GM12874 (cell line): ENCODE results near the gene RPS10.

Experiments used
- CTCF ChIP-seq: IDR thresholded peaks from 2 replicates; pipeline ENCODE4 v1.5.1; 2011; ENCODE audit warnings: low read depth, mild to moderate bottlenecking, control low read depth, low read length, moderate library complexity; ENCODE audit not compliant: insufficient read depth

RPS10 gene

GRCh38 chr6:34445313-34445860 lies 19.5 kb upstream of the RPS10 start:
- no peak for TF ChIP-seq CTCF

- TF ChIP-seq CTCF: no peak
These were observed 15.7 kb upstream of the RPS10 start for GRCh38 chr6:34441526-34441925.

GRCh38 chr6:34439442-34439841 lies 13.6 kb upstream of the RPS10 start:
- no peak for TF ChIP-seq CTCF

GRCh38 chr6:34438705-34439104 lies 12.8 kb upstream of the RPS10 start:
- no peak for TF ChIP-seq CTCF

- no peak for TF ChIP-seq CTCF
These were observed 11.7 kb upstream of the RPS10 start for GRCh38 chr6:34437644-34437970.

GRCh38 chr6:34436803-34437643 lies 11.2 kb upstream of the RPS10 start:
- no peak for TF ChIP-seq CTCF

- TF ChIP-seq CTCF: no peak
These were observed 10.0 kb upstream of the RPS10 start for GRCh38 chr6:34435916-34436315.
